ENCODE results near the gene FAM13C.

DNA sequence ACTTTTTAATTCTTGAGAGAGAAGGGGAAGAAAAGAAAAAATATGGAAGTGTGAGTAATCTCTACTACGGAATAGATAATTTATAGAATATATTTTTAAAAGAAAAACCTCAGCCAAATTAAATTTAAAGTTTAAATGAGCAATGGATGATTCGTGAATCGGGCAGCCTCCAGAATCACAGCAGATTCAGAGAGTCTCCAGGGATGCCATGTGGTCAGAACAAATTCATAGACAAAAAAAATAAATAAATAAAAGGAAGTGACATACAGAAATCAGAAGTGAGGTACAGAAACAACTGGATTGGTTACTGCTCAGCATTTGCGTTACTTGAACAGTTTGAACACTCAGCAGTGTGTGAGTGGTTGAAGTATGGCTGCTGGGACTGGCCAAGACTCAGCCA, 132.9 kb downstream of the FAM13C start:
- TF ChIP-seq POLR2A (IDR thresholded peaks at IDR 0.05; ENCODE audit: low read depth, low read length) (no peak), POLR2AphosphoS5 (IDR thresholded peaks at IDR 0.05; ENCODE audit: low read depth, low read length) (no peak), TAF1 (IDR thresholded peaks at IDR 0.05; ENCODE audit: borderline replicate concordance, low read depth, low read length) (no peak)
